ENCODE results near the gene GAB4.
"Not testable (repeated sequence)": the region's sequence is repeated elsewhere in the genome, so short reads cannot be mapped to it uniquely, and the experiment has no call there.

Gene GAB4

GRCh38 chr22:16957781-16958180, 50.2 kb downstream of the GAB4 start:
- no peak for DNase-seq

GRCh38 chr22:16956290-16956689, 51.7 kb downstream of the GAB4 start:
- no peak for DNase-seq

- no peak for DNase-seq
These were observed 52.3 kb downstream of the GAB4 start for GRCh38 chr22:16955678-16956210.

GRCh38 chr22:16955081-16955480, 52.9 kb downstream of the GAB4 start:
- no peak for DNase-seq

GRCh38 chr22:16954060-16954403, 54.0 kb downstream of the GAB4 start:
- DNase-seq, result no peak

- no peak for DNase-seq
These were observed 54.6 kb downstream of the GAB4 start for GRCh38 chr22:16953206-16954059.

- no peak for DNase-seq
These were observed 58.5 kb downstream of the GAB4 start for GRCh38 chr22:16949561-16949960.

GRCh38 chr22:16937811-16938210, 70.2 kb downstream of the GAB4 start:
- DNase-seq, result no peak

- not testable (repeated sequence) for DNase-seq
These were observed 70.8 kb downstream of the GAB4 start for GRCh38 chr22:16937209-16937608.

- DNase-seq, result no peak
These were observed 71.4 kb downstream of the GAB4 start for GRCh38 chr22:16936625-16937024.

- no peak for DNase-seq
These were observed 72.8 kb downstream of the GAB4 start for GRCh38 chr22:16935209-16935608.

- DNase-seq, result no peak
These were observed 74.4 kb downstream of the GAB4 start for GRCh38 chr22:16933291-16934282.

GRCh38 chr22:16932577-16932976, 75.4 kb downstream of the GAB4 start:
- no peak for DNase-seq

GRCh38 chr22:16925407-16925966, 82.5 kb downstream of the GAB4 start:
- DNase-seq, result no peak

GRCh38 chr22:16922706-16923105, 85.3 kb downstream of the GAB4 start:
- no peak for DNase-seq

- no peak for DNase-seq
These were observed 85.9 kb downstream of the GAB4 start for GRCh38 chr22:16922076-16922475.

- no peak for DNase-seq
These were observed 90.6 kb downstream of the GAB4 start for GRCh38 chr22:16917144-16918003.

- DNase-seq, result no peak
These were observed 92.3 kb downstream of the GAB4 start for GRCh38 chr22:16915701-16916100.

- DNase-seq, result not testable (repeated sequence)
These were observed 93.1 kb downstream of the GAB4 start for GRCh38 chr22:16914911-16915310.

- DNase-seq, result no peak
These were observed 94.0 kb downstream of the GAB4 start for GRCh38 chr22:16914006-16914405.

- no peak for DNase-seq
These were observed 95.7 kb downstream of the GAB4 start for GRCh38 chr22:16912281-16912680.
